AG08395 (cell line): ENCODE data around the gene TMEM59L.

ENCODE experiments used
- DNase-seq: peaks from one replicate; pipeline ENCODE4 v3.0.0; 2012; ENCODE audit warnings: mixed read lengths, low spot score

TMEM59L gene

DNA sequence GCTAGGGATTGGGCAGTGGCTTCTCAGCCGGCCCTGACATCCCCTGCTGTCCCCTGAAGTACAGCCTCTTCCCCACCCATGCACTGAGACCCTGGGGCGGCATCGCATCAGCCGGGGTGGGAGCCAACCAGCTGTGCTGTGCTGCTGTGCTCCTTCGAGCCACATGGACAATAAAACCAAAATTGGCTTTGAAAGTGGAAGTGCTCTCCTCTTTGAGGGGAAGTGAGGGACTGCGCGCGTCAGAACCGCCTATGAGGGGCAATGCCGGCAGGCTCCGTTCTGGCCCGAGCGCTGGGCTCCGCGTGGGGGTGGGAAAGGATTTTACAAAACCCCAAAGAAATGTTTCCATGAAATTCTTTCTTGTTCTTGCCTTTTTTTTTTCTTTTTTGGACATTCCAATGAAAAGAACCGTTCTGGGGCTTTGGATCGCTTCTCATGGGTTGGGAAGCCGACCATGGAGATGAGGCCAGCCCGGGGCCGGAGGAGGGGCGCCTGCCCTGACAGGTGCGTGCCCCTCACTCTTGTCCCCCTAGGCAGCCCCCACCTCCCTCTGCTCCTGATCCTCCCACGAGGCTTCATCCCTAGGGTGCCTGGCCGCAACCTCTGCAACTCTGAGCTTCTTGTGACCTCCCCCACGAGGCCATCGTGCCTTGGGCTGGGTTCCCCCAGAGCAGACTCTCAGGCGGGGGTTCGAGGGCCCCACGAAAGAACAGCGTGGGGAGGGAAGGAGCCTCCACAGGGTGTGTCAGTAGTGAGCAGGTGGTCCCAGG is 46.8 kb downstream of the TMEM59L start:
- DNase-seq: peak; percentile 48

DNA sequence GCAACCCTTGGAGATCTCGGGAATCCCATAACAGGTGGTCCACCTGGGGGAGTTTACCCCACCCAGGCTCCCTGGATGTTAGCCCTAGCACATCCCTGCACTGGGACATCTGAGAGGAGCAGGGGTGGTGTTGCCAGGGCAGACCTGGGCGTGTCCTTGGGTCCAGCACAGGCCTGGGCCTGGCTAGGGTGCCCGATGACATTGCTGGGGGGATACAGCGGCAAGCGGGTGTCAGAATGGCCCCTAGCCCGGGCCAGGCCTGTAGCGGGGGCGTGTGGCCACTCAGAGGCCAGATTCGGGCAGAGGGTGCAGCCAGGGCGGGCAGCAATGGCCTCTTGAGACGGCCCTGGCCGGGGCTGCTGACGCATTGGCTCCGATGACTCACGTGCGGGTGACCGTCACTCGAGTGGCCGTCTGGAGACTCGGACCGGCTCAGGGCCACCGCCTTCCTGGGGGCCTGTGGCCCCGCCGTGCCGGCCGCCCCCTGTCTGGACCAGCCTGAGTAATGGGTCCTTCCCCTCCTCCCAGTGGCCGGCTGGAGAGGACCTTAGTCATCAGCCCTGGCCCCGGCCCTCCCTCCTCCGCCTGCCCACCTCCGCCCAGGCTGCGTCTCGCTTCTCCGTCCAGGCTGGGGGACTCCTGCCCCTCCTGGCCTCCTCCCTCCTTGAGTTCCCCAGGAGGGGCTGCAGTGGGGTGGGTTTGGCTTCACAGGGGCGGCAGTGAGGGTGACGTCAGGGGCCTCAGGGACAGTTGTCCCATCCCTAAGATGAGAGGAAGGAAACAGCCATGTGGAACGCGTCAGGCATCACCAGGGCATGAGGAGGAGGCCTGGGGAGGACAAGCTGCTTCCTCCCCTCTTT is 47.6 kb downstream of the TMEM59L start:
- peak; percentile 32 for DNase-seq

DNA sequence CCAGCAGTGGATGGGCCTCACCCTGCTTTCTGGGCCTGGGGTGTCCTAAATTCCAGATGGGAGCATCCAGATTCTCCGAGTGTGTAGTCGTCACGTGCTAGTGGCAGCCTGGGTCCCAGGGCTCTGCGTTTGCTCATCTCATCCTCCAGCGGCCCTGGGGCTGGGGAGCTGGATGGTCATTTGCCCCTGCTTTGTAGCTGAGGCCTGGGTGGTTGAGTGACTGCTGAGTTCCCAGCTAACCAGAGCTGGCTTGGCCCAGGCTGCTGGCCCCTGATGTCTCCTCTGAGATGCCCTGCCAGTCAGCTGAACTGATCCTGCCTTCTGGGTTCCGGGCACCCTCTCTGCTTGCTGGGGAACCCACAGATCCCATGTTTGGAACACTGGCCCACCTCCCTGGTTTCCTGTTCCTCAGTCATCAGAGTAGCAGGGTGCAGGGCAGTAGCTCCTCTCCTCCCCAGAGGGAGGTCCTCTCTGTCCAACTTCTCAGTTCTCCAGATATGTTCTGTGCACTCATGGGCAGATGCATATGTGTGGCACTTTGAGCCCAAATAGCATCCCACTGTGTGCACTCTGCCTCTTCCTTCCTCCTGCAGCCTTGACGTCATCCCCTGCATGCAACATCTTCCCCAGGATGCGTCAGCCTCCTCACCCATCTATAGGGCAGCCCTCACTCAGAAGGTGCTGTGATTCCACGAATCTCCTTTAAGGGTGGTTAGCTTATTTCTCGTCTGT is 48.4 kb downstream of the TMEM59L start:
- DNase-seq: no peak

DNA sequence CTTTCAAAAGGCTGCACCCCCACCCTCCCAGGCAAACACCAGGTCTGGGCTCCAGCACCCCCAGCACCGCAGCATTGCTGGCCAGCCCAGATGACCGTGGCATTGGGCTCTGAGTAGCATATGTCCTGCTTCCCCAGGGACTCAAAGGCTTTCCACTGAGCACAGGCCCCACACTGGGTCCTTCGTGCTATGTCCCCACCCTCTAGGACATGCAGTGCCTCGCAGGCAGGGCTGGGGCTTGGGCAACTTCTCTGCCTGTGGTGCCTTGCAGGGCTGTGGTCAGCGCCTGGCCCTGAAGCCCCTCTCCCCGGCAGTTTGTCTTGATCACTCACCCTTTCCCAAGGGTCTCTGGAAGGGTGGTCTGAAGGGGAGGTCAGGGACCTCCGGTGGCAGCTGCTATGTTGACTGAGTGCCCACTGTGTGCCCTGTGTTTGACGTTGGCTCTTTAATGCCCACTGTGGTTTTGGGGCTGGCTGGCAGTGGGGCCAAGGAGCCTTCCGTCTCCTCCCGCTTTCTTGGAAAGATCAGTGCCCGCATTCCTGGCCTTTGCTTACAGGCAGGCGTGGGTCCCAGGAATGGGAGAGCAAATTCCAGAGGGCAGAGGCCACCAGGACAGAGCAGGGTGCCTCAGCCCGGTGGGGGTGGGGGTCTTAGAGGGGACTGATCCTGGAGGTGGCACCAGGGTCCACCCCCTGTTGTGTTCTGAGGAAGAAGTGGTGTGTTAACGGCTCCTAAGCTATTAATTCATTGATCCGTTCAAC is 50.5 kb downstream of the TMEM59L start:
- DNase-seq: no peak

DNA sequence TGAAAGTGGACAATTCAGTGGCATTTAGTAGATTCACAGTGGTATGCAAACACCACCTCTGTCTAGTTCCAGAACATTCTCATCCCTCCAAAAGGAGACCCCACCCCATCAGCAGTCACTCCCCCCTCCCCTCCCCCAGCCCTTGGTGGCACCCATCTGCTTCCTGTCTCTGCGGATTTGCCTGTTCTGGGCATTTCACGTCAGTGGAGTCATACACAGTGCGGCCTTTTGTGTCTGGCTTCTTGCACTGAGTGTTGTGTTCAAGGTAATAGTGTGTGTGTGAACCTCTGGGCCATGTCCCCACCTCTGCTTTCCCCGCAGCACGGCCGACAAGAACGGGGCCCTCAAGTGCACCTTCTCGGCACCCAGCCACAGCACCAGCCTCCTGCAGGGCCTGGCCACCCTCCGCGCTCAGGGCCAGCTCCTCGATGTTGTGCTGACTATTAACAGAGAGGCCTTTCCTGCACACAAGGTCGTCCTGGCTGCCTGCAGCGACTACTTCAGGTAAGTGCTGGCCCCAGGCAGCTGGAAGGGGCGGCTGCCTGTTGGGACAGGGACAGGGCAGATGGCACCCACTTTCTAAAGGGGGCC is 51.4 kb downstream of the TMEM59L start:
- no peak for DNase-seq

DNA sequence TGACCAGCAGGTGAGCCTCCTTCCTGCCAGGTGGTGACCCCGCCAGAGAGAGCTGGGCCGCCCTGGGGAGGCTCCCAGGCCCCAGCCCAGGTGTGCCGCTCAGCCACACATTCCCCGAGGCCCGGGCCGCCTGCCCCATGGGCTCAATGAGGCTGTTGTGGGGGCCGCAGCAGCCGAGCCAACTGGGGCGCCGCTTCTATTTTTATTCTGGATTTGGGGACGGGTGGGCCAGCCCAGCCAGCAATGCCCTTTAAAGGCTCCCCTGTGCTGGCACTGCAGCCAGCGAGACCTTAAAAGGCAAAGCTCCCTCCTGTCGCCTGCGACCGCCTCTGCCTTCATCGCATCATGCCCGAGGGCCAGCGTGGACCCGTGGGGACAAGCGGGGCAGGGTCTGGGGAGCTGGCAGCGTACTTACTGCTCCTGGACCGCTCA is 53.1 kb downstream of the TMEM59L start:
- no peak for DNase-seq

DNA sequence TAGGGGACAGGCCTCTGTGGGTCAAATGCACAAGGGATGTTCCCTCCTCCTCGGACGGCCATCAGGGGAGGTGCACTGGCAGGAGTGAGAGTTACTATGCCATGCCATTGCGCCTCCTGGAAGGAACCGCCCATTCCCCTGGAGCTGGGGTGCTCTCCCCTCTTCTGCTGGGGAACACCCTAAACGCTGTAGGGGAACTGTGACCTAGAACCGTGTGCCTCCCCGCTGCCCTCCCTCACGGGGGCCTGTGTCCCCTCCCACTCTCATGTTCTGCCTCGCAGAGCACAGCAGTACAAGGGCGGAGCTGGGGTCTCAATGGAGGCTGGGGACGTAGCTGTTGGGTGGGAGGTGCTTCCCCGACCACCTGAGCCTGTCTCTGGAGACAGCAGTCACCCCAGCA is 53.6 kb downstream of the TMEM59L start:
- DNase-seq: no peak

DNA sequence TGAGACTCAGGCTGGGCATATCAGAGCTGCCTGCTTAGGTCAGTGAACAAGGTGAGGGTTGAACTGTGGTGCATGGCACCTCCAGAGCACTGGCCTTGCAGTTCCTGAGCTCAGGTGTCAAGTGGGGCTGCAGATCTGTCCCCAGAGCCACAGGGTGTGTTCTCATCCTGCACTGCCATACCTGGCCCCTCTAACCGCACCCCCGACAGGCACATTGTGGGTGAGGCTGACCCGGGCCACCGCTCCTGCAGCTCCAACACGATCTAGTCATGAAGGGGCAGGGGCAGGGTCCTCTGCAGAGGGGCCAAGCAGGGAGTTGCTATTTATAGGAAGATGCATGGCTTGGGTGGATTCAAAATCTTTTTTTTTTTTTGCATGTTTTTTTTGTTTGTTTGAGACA is 54.1 kb downstream of the TMEM59L start:
- no peak for DNase-seq

DNA sequence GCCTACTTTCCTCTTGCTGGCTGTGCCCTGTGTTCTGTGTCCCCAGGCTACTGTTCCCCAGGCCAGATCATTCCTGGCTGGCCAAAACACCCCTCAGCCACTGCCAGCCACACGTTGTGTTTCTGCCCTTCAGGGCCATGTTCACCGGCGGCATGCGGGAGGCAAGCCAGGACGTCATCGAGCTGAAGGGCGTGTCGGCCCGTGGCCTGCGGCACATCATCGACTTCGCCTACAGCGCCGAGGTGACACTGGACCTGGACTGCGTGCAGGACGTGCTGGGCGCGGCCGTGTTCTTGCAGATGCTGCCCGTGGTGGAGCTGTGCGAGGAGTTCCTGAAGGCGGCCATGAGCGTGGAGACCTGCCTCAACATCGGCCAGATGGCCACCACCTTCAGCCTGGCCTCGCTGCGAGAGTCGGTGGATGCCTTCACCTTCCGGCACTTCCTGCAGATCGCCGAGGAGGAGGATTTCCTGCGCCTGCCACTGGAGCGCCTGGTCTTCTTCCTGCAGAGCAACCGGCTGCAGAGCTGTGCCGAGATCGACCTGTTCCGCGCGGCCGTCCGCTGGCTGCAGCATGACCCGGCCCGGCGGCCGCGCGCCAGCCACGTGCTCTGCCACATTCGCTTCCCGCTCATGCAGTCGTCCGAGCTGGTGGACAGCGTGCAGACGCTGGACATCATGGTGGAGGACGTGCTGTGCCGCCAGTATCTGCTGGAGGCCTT is 55.0 kb downstream of the TMEM59L start:
- no peak for DNase-seq

DNA sequence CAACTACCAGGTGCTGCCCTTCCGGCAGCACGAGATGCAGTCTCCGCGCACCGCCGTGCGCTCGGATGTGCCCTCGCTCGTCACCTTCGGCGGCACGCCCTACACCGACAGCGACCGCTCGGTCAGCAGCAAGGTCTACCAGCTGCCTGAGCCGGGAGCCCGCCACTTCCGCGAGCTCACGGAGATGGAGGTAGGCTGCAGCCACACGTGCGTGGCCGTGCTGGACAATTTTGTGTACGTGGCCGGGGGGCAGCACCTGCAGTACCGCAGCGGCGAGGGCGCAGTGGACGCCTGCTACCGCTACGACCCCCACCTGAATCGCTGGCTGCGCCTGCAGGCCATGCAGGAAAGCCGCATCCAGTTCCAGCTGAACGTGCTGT is 55.6 kb downstream of the TMEM59L start:
- DNase-seq: no peak

DNA sequence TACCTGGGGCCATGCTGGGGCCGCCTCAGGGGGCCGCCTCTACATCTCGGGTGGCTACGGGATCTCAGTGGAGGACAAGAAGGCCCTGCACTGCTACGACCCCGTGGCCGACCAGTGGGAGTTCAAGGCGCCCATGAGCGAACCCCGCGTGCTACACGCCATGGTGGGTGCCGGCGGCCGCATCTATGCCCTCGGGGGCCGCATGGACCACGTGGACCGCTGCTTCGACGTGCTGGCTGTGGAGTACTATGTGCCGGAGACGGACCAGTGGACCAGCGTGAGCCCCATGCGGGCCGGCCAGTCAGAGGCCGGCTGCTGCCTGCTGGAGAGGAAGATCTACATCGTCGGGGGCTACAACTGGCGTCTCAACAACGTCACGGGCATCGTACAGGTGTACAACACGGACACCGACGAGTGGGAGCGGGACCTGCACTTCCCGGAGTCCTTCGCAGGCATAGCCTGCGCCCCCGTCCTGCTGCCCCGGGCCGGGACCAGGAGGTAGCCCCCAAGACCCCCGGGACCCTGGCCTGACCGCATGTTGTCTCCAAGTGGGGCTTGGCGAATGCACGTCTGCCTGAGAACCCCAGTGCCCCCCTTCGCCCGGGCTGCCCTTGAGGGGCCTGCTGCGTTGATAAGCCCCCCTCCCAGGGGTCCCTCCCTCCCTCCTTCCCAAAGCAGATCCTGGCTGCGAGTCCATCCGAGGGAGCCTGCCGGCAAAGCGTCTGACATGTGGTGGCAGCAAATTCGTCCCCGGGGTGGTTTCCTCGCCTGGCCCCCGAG is 56.3 kb downstream of the TMEM59L start:
- no peak for DNase-seq

DNA sequence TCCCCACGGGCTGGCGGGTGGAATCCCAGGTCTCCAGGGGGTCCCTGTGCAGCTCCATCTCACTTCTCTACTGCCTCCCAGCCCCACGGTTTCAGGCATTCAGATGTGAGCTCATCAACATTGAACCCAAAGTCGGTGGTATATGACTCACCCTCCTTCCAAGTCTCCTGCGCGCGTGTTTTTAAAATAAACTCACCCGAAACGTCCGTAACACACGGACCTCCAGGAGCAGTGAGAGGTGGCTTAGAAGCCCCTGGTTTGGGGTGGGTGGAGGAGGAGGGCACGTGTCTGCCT is 56.8 kb downstream of the TMEM59L start:
- no peak for DNase-seq

DNA sequence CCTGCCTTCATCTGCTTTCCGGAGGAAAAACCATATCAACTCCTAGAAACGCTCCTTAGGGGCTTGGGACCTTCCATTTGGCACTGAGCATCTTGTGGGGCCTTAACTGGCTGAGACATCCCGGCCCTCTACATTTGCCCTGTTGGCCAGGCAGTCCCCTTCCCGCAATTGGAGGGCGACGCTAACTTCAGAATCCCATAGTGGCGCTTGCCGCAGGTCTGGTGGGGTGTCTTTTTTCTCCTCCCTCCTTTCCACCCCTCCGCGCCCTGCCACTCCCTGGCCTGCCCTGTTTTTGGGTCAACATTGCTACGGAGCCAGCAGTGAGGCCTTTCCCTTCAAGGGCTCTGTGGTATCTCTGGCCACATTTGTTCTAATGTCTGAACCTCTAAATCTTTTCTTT is 57.2 kb downstream of the TMEM59L start:
- no peak for DNase-seq

DNA sequence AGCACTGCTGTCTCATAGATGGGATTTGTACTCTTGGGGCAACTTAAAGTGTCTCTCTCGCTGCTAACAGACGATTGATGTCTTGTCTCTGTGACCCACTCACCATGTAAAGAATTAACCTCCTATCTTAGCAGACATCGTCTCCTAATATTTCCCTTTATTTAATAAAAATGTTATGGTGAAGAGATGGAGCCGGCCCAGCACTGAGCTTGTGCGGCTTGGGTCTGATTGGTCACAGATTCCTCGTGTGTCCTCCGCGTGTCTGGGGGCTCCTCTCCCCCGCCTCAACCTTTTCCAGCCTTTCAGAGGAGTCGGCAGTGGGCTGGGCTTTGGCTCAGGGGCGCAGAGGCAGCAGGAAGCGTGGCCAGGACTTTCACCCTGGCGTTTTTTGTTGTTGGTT is 57.6 kb downstream of the TMEM59L start:
- DNase-seq: no peak
